ENCODE measurements around the gene ATP8B3. TPM values are rescaled to one million over a fixed set of nuclear protein-coding genes. Genes with fewer than 3 reads are reported as not detected.

ATP8B3 gene
- total and polyA plus RNA-seq, 10 of the 15 experiments (the other 5 are each of a cell fraction or from before 2014, with no cell fraction given), result 0.13 to 1.7 (median 0.52) TPM

DNA sequence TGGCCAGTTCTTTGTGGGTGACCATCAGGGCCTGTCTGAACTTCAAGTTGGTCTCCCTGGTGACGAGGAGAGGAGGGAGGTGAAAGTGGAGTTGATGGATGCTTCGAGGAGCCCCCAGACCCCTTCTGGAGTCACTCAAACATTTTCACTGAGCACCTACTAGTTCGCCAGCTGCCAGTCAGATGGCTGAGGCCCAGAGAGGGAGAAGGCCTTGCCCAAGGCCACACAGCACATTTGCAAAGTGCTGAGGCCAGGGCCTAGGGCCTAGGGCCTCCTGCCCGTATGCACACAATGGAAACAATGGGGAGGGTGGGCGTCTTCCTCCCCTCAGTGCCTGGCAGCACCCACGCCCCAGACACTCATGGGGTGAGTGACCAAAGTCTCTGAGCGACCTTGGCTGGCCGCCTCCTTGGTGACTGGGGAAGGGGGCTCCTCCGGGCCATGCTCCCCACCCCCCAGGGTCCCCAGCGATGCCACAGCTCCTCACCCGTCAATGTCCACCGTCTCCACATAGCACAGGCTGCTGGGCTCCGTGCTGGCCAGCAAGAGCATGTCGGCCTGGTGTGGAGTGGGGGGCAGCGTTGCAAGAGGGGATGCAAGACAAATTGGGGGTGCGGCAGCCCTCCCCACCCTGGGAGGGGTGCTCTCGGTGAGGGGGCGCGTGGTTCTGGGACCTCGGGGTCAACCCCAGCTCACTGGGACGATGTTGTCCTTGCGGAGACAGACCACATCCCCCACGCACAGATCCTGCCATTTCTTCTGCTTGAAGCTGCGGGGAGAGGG, 6.5 kb downstream of the ATP8B3 start:
- FAIRE-seq (no peak), DNase-seq (ENCODE audit: low read depth, low spot score) (no peak), ATAC-seq (no peak)
- Histone ChIP-seq H3K36me3 (ENCODE audit: control insufficient read depth in 2 of 2, insufficient read depth in 2 of 2, low read length in 1 of 2) (no peaks in the 10 kb centered on the region), H3K27ac (ENCODE audit: control insufficient read depth, insufficient read depth) (no peak overlapping the region), H2AFZ (ENCODE audit: control insufficient read depth, low read depth, low read length) (no peak overlapping the region), H3K4me1 (ENCODE audit: control insufficient read depth, insufficient read depth, low read length) (no peaks in the 10 kb centered on the region), H3K4me2 (ENCODE audit: control insufficient read depth, insufficient read depth) (no peak overlapping the region), H3K79me2 (ENCODE audit: control insufficient read depth, insufficient read depth, low read length) (no peaks in the 10 kb centered on the region), H3K9me3 (replicated peaks; ENCODE audit: control insufficient read depth, insufficient read depth, low read length) (no peaks in the 10 kb centered on the region), H3K4me3 (no peak overlapping the region), H3K27me3 (replicated peaks in 1 of 2; ENCODE audit: control insufficient read depth in 2 of 2, insufficient read depth in 2 of 2, low read length in 1 of 2) (no peaks in the 10 kb centered on the region), H4K20me1 (ENCODE audit: control insufficient read depth, insufficient read depth) (no peaks in the 10 kb centered on the region), H3K9ac (ENCODE audit: control insufficient read depth, insufficient read depth, low read length) (no peak overlapping the region)
- TF ChIP-seq ZNF217 (IDR thresholded peaks at IDR 0.05) (no peak), LARP7 (IDR thresholded peaks at IDR 0.05) (no peak), KAT2A (conservative IDR thresholded peaks at IDR 0.05; ENCODE audit: control insufficient read depth, low read depth, low read length) (no peak), NR2F1 (conservative IDR thresholded peaks at IDR 0.05) (no peak), ZNF384 (IDR thresholded peaks at IDR 0.05; ENCODE audit: borderline replicate concordance, low read depth, low read length) (no peak), NRF1 (conservative IDR thresholded peaks at IDR 0.05; ENCODE audit: low read depth, low read length) (no peak)
- TF ChIP-seq, protein P1, sequence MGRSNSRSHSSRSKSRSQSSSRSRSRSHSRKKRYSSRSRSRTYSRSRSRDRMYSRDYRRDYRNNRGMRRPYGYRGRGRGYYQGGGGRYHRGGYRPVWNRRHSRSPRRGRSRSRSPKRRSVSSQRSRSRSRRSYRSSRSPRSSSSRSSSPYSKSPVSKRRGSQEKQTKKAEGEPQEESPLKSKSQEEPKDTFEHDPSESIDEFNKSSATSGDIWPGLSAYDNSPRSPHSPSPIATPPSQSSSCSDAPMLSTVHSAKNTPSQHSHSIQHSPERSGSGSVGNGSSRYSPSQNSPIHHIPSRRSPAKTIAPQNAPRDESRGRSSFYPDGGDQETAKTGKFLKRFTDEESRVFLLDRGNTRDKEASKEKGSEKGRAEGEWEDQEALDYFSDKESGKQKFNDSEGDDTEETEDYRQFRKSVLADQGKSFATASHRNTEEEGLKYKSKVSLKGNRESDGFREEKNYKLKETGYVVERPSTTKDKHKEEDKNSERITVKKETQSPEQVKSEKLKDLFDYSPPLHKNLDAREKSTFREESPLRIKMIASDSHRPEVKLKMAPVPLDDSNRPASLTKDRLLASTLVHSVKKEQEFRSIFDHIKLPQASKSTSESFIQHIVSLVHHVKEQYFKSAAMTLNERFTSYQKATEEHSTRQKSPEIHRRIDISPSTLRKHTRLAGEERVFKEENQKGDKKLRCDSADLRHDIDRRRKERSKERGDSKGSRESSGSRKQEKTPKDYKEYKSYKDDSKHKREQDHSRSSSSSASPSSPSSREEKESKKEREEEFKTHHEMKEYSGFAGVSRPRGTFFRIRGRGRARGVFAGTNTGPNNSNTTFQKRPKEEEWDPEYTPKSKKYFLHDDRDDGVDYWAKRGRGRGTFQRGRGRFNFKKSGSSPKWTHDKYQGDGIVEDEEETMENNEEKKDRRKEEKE (IDR thresholded peaks at IDR 0.05), result no peak
- CTCF ChIA-PET, result no interaction called here
- SMC1A ChIA-PET (ENCODE audit: uncharacterized antibody, unreplicated experiment), result interaction anchor here (0.6 kb wide), 1 partner anchor 212 kb away, joined by 4 read pairs; no protein-coding TSS in a partner anchor
- WGBS (ENCODE audit: insufficient coverage, insufficient replicate concordance, low lambda C conversion rate, missing lambda C conversion rate), result 58% methylated on average over 24 of the region's 24 CpGs
- in situ Hi-C loops (cut with MboI) (no loop called here), intact Hi-C loops (cut with micrococcal nuclease; ENCODE audit: unreplicated experiment) (no loop called here)
- POLR2A ChIA-PET, result no interaction called here
- BruUV-seq (replicated peaks), result no TSS peak
- RAD21 ChIA-PET (ENCODE audit: unreplicated experiment), result no interaction called here

All from GM12878 (cell line).